Glutamatergic neuron (in vitro differentiated cells): ENCODE data around the gene FGF18. TPM values are rescaled to one million over a fixed set of nuclear protein-coding genes. Genes with fewer than 3 reads are reported as not detected.

Experiments used
- DNase-seq: peaks from one replicate; pipeline ENCODE4 v3.0.0; 2022
- H3K27ac Mint-ChIP-seq: one replicate; pipeline ENCODE4 v1.8.0; 2020; ENCODE audit warnings: mild to moderate bottlenecking, mixed read lengths, inconsistent platforms; ENCODE audit not compliant: unreplicated experiment
- H3K27me3 Mint-ChIP-seq: one replicate; pipeline ENCODE4 v1.8.0; 2020; ENCODE audit warnings: mild to moderate bottlenecking, moderate library complexity, mixed read lengths, inconsistent platforms; ENCODE audit not compliant: unreplicated experiment
- H3K36me3 Mint-ChIP-seq: one replicate; pipeline ENCODE4 v1.8.0; 2020; ENCODE audit warnings: mild to moderate bottlenecking, mixed read lengths, inconsistent platforms; ENCODE audit not compliant: unreplicated experiment
- H3K4me1 Mint-ChIP-seq: one replicate; pipeline ENCODE4 v1.8.0; 2020; ENCODE audit warnings: mild to moderate bottlenecking, low read depth, mixed read lengths, inconsistent platforms; ENCODE audit not compliant: unreplicated experiment
- H3K4me3 Mint-ChIP-seq: one replicate; pipeline ENCODE4 v1.8.0; 2020; ENCODE audit warnings: mild to moderate bottlenecking, mixed read lengths, inconsistent platforms; ENCODE audit not compliant: unreplicated experiment
- H3K9me3 Mint-ChIP-seq: one replicate; pipeline ENCODE4 v1.8.0; 2020; ENCODE audit warnings: mild to moderate bottlenecking, moderate library complexity, mixed read lengths, inconsistent platforms; ENCODE audit not compliant: unreplicated experiment
- CTCF ChIP-seq: fragments of 200-600 bp; sonication (generic); IDR thresholded peaks from one replicate; pipeline ENCODE4 v1.5.0; 2021; ENCODE audit not compliant: partially characterized antibody, unreplicated experiment
- total RNA-seq: library from RNA; stranded (reverse); fragmentation: NEBNext Ultra II Directional; extraction: Animal tissue kit (Norgen Biotek cat#: 25700); gene quantifications from one replicate; pipeline ENCODE4 v1.2.1, GENCODE V29; 2021; ENCODE audit not compliant: unreplicated experiment

FGF18 gene
- total RNA-seq, 1 donor from 2014 or later, result 26.3 TPM

- no peaks in the 10 kb centered on the region for H3K27me3 Mint-ChIP-seq
- TF ChIP-seq CTCF, result peak; percentile 52
- no peak for DNase-seq
- no peak overlapping the region for H3K4me3 Mint-ChIP-seq
- H3K9me3 Mint-ChIP-seq, result peaks cover 5% of the 10 kb centered on the region
- no peak overlapping the region for H3K27ac Mint-ChIP-seq
- H3K36me3 Mint-ChIP-seq, result peaks cover 17% of the 10 kb centered on the region
- H3K4me1 Mint-ChIP-seq, result no peaks in the 10 kb centered on the region
Observed at GRCh38 chr5:171405615-171406014, 13.8 kb upstream of the FGF18 start.

GRCh38 chr5:171407234-171407633, 12.2 kb upstream of the FGF18 start:
- Mint-ChIP-seq H3K36me3 (peaks cover 12% of the 10 kb centered on the region), H3K27me3 (no peaks in the 10 kb centered on the region)

GRCh38 chr5:171409164-171410136, 10.0 kb upstream of the FGF18 start:
- no peak for DNase-seq
- Mint-ChIP-seq H3K27me3 (no peaks in the 10 kb centered on the region), H3K4me3 (no peak overlapping the region), H3K4me1 (no peaks in the 10 kb centered on the region), H3K9me3 (peaks cover 4% of the 10 kb centered on the region), H3K36me3 (peaks cover 8% of the 10 kb centered on the region), H3K27ac (no peak overlapping the region)
- TF ChIP-seq CTCF, result no peak

More at GRCh38 chr5:171407234-171407633, 12.2 kb upstream of the FGF18 start:
- H3K9me3 Mint-ChIP-seq, result peaks cover 2% of the 10 kb centered on the region
- H3K4me1 Mint-ChIP-seq, result no peaks in the 10 kb centered on the region
- no peak for TF ChIP-seq CTCF
- H3K27ac Mint-ChIP-seq, result no peak overlapping the region
- H3K4me3 Mint-ChIP-seq, result no peak overlapping the region
- DNase-seq, result no peak

- Mint-ChIP-seq H3K36me3 (peaks cover 3% of the 10 kb centered on the region), H3K4me1 (no peaks in the 10 kb centered on the region), H3K27ac (no peak overlapping the region), H3K4me3 (no peak overlapping the region), H3K27me3 (no peaks in the 10 kb centered on the region), H3K9me3 (peaks cover 3% of the 10 kb centered on the region)
- TF ChIP-seq CTCF, result no peak
- no peak for DNase-seq
Observed at GRCh38 chr5:171410181-171410580, 9.3 kb upstream of the FGF18 start.

- H3K4me3 Mint-ChIP-seq, result no peak overlapping the region
- no peaks in the 10 kb centered on the region for H3K4me1 Mint-ChIP-seq
- no peak for DNase-seq
- H3K36me3 Mint-ChIP-seq, result no peaks in the 10 kb centered on the region
- no peak for TF ChIP-seq CTCF
- peaks cover 3% of the 10 kb centered on the region for H3K9me3 Mint-ChIP-seq
- H3K27me3 Mint-ChIP-seq, result no peaks in the 10 kb centered on the region
- H3K27ac Mint-ChIP-seq, result no peak overlapping the region
Observed at GRCh38 chr5:171412186-171412585, 7.3 kb upstream of the FGF18 start.
